ENCODE data around the gene SNTB2. TPM values are rescaled to one million over a fixed set of nuclear protein-coding genes. Genes with fewer than 3 reads are reported as not detected.

Gene SNTB2
- total and polyA plus RNA-seq, 8 donors: 4.0 to 74.4 (median 22.1) TPM

DNA sequence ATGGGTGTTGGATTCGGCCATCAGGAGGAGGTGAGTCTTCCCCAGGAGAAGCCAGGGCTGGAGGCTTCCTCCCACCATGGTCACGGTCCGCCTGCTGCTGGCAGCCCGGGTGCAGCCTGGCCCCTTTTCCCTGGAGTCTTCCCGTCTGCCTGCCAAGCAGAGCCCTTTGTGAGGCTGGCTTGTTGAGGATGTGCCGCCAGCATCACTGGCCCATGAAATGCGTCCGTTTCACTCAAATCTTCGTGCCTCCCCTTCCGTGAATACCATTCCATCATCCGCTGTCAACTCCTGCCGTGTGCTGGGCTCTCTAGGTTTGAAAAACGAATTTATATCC is 133.7 kb downstream of the SNTB2 start:
- 86 to 91% (median 89%) methylated on average over 10 to 13 of the region's 13 CpGs for WGBS, 5 donors
- intact Hi-C loops (cut with DNase I; ENCODE audit: low total_unique reads): no loop called here
- DNase-seq: no peak

DNA sequence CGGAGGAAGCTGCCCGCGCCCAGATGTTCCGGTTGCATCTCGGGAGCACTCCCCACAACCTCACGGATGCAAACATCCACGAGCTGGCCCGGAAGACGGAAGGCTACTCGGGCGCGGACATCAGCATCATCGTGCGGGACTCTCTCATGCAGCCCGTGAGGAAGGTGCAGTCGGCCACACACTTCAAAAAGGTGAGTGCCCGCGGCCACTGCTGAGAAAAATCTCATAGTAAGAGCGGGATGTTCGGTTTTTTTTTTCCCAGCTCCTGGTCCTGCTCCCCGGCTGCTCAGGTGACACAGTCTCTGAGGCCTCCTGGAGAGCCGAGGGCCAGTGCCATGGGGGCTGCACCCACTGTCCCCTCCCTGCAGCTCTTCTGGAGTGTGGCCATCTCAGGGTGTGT is 134.1 kb downstream of the SNTB2 start:
- Histone ChIP-seq H3K36me3 (peaks cover 96 to 100% (median 99%) of the 10 kb centered on the region in 4 donors), H3K27ac (no peak overlapping the region), H3K27me3 (no peaks in the 10 kb centered on the region), H3K9me3 (no peaks in the 10 kb centered on the region), H3K4me1 (peaks cover 6 to 29% (median 21%) of the 10 kb centered on the region in 4 donors), H3K4me3 (no peak overlapping the region)
- WGBS, 5 donors: 90 to 93% (median 92%) methylated on average over 21 to 22 of the region's 22 CpGs
- intact Hi-C loops (cut with DNase I; ENCODE audit: low total_unique reads): no loop called here
- no peak for DNase-seq
- TF ChIP-seq EP300 (IDR thresholded peaks at IDR 0.05): no peak
- no peak for TF ChIP-seq POLR2AphosphoS5 (IDR thresholded peaks at IDR 0.05)
- TF ChIP-seq, protein P1, sequence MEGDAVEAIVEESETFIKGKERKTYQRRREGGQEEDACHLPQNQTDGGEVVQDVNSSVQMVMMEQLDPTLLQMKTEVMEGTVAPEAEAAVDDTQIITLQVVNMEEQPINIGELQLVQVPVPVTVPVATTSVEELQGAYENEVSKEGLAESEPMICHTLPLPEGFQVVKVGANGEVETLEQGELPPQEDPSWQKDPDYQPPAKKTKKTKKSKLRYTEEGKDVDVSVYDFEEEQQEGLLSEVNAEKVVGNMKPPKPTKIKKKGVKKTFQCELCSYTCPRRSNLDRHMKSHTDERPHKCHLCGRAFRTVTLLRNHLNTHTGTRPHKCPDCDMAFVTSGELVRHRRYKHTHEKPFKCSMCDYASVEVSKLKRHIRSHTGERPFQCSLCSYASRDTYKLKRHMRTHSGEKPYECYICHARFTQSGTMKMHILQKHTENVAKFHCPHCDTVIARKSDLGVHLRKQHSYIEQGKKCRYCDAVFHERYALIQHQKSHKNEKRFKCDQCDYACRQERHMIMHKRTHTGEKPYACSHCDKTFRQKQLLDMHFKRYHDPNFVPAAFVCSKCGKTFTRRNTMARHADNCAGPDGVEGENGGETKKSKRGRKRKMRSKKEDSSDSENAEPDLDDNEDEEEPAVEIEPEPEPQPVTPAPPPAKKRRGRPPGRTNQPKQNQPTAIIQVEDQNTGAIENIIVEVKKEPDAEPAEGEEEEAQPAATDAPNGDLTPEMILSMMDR (IDR thresholded peaks at IDR 0.05): no peak
- TF ChIP-seq POLR2A (IDR thresholded peaks at IDR 0.05): no peak

More for the DNA sequence above, 133.7 kb downstream of the SNTB2 start:
- no peaks in the 10 kb centered on the region for H3K27me3 ChIP-seq
- peaks cover 9 to 29% (median 20%) of the 10 kb centered on the region in 4 donors for H3K4me1 ChIP-seq
- H3K36me3 ChIP-seq: peaks cover 98 to 100% (median 100%) of the 10 kb centered on the region in 4 donors
- H3K9me3 ChIP-seq: no peaks in the 10 kb centered on the region
- H3K27ac ChIP-seq: no peak overlapping the region
- no peak for TF ChIP-seq POLR2AphosphoS5 (IDR thresholded peaks at IDR 0.05)
- no peak for TF ChIP-seq EP300 (IDR thresholded peaks at IDR 0.05)
- no peak overlapping the region for H3K4me3 ChIP-seq

DNA sequence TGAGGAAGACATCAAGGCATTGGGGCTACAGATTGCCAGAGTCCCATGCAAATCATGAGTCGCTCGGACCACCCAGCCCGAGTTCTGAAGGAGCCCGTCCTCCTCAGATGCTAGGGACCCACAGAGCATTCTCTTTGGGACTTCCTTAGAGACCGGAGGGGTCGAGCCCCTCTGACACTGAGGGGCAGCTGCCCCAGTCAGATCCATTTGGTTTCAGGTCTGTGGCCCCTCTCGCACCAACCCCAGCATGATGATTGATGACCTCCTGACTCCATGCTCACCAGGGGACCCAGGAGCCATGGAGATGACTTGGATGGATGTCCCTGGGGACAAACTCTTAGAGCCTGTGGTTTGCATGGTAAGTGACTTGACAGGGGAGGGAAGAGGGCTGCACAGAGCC is 135.4 kb downstream of the SNTB2 start:
- 75 to 91% (median 90%) methylated on average over 1 to 7 of the region's 7 CpGs for WGBS, 5 donors
- no peak overlapping the region for H3K4me3 ChIP-seq
- no peaks in the 10 kb centered on the region for H3K27me3 ChIP-seq
- H3K9me3 ChIP-seq: no peaks in the 10 kb centered on the region
- TF ChIP-seq, protein P1 (IDR thresholded peaks at IDR 0.05): no peak
- TF ChIP-seq EP300 (IDR thresholded peaks at IDR 0.05): no peak
- no peak for TF ChIP-seq POLR2AphosphoS5 (IDR thresholded peaks at IDR 0.05)
- no peak for TF ChIP-seq POLR2A (IDR thresholded peaks at IDR 0.05)
- intact Hi-C loops (cut with DNase I; ENCODE audit: low total_unique reads): no loop called here
- peaks cover 14 to 35% (median 32%) of the 10 kb centered on the region in 4 donors for H3K4me1 ChIP-seq
- H3K36me3 ChIP-seq: peaks cover 90 to 99% (median 97%) of the 10 kb centered on the region in 4 donors
- DNase-seq: no peak
- no peak overlapping the region for H3K27ac ChIP-seq

DNA sequence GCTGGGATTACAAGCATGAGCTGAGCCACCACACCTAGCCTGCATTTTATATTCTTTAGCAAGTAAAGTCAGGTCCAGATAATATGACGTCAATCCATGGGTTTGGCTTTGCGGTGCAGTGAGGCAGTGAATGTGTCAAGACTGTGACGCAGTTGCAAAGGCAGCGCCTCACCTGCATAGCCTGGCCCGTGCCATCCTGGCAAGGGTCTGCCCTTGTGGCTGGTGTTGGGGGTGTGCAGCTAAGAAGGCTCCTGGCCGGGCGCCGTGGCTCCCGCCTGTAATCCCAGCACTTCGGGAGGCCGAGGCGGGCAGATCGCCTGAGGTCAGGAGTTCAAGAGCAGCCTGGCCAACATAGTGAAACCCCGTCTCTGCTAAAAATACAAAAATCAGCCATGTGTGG is 136.5 kb downstream of the SNTB2 start:
- TF ChIP-seq, protein P1 (IDR thresholded peaks at IDR 0.05): no peak
- TF ChIP-seq POLR2AphosphoS5 (IDR thresholded peaks at IDR 0.05): no peak
- no peak for TF ChIP-seq POLR2A (IDR thresholded peaks at IDR 0.05)
- no peak for TF ChIP-seq EP300 (IDR thresholded peaks at IDR 0.05)
- H3K36me3 ChIP-seq: peaks cover 79 to 99% (median 94%) of the 10 kb centered on the region in 4 donors
- DNase-seq: no peak

DNA sequence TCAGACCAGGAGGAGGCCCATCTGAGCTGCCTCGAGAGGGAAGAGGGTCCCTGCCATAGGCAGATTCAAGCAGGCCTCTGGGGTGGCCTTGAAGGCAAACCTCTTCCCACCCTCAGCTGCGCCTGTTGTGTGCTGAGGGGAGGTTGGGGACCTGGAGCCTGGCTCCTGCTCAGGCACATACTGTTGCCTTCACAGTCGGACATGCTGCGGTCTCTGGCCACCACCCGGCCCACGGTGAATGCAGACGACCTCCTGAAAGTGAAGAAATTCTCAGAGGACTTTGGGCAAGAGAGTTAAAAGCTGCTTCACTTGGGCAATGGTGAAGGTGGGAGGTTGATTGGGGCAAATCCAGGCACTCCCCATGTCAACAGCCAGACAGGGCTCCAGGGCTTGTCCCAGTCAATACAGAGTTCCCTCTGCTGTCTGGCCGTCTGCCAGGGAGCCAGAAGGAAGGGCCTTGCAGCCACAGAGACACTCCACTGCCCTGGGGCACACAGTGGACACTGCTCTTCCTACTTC is 137.1 kb downstream of the SNTB2 start:
- 61 to 72% (median 66%) methylated on average over 8 of the region's 8 CpGs for WGBS, 5 donors
- no peak overlapping the region for H3K4me3 ChIP-seq
- peaks cover 72 to 95% (median 89%) of the 10 kb centered on the region in 4 donors for H3K36me3 ChIP-seq
- H3K27ac ChIP-seq: no peak overlapping the region
- no peaks in the 10 kb centered on the region for H3K27me3 ChIP-seq
- H3K4me1 ChIP-seq: peaks cover 26 to 52% (median 49%) of the 10 kb centered on the region in 4 donors
- peak; percentile 48 to 76 for DNase-seq
- intact Hi-C loops (cut with DNase I; ENCODE audit: low total_unique reads): no loop called here
- TF ChIP-seq, protein P1 (IDR thresholded peaks at IDR 0.05): no peak
- no peak for TF ChIP-seq POLR2A (IDR thresholded peaks at IDR 0.05)
- no peak for TF ChIP-seq POLR2AphosphoS5 (IDR thresholded peaks at IDR 0.05)
- no peak for TF ChIP-seq EP300 (IDR thresholded peaks at IDR 0.05)
- no peaks in the 10 kb centered on the region for H3K9me3 ChIP-seq

More for the DNA sequence above, 136.5 kb downstream of the SNTB2 start:
- Histone ChIP-seq H3K27me3 (no peaks in the 10 kb centered on the region), H3K4me1 (peaks cover 20 to 45% (median 42%) of the 10 kb centered on the region in 4 donors), H3K27ac (no peak overlapping the region), H3K9me3 (no peaks in the 10 kb centered on the region), H3K4me3 (no peak overlapping the region)
- 86 to 92% (median 90%) methylated on average over 6 to 14 of the region's 14 CpGs for WGBS, 5 donors
- intact Hi-C loops (cut with DNase I; ENCODE audit: low total_unique reads): no loop called here
